ENCODE data around the gene FLT1. TPM values are rescaled to one million over a fixed set of nuclear protein-coding genes. Genes with fewer than 3 reads are reported as not detected.

FLT1 gene
- total and polyA plus RNA-seq, 9 donors, result 5.8 to 31.4 (median 9.9) TPM

GRCh38 chr13:28485551-28485950 is 9.4 kb downstream of the FLT1 start:
- H3K4me3 ChIP-seq, result no peak overlapping the region
- no peak for TF ChIP-seq POLR2A (IDR thresholded peaks at IDR 0.05)
- no peak for TF ChIP-seq EP300 (IDR thresholded peaks at IDR 0.05)
- no peak for TF ChIP-seq CTCF (IDR thresholded peaks at IDR 0.05)
- WGBS, 3 donors, result 90 to 92% (median 92%) methylated on average over 7 of the region's 7 CpGs
- DNase-seq, result no peak
- intact Hi-C loops (cut with DNase I), result no loop called here
- no peaks in the 10 kb centered on the region for H3K4me1 ChIP-seq (ENCODE audit: insufficient read depth)
- no peak overlapping the region for H3K27ac ChIP-seq
- no peaks in the 10 kb centered on the region for H3K27me3 ChIP-seq
- H3K9me3 ChIP-seq, result no peaks in the 10 kb centered on the region
- no peaks in the 10 kb centered on the region for H3K36me3 ChIP-seq

GRCh38 chr13:28485097-28485496 is 9.8 kb downstream of the FLT1 start:
- WGBS, 3 donors, result 79 to 90% (median 82%) methylated on average over 1 of the region's 1 CpG
- Histone ChIP-seq H3K27ac (no peak overlapping the region), H3K9me3 (no peaks in the 10 kb centered on the region), H3K27me3 (no peaks in the 10 kb centered on the region), H3K36me3 (no peaks in the 10 kb centered on the region), H3K4me1 (ENCODE audit: insufficient read depth) (no peaks in the 10 kb centered on the region), H3K4me3 (no peak overlapping the region)
- no peak for DNase-seq
- intact Hi-C loops (cut with DNase I), result no loop called here
- TF ChIP-seq CTCF (IDR thresholded peaks at IDR 0.05) (no peak), POLR2A (IDR thresholded peaks at IDR 0.05) (no peak), EP300 (IDR thresholded peaks at IDR 0.05) (no peak)

- TF ChIP-seq CTCF (IDR thresholded peaks at IDR 0.05) (no peak), EP300 (IDR thresholded peaks at IDR 0.05) (no peak), POLR2A (IDR thresholded peaks at IDR 0.05) (no peak)
- Histone ChIP-seq H3K27ac (no peak overlapping the region), H3K4me1 (ENCODE audit: insufficient read depth) (no peaks in the 10 kb centered on the region), H3K4me3 (no peak overlapping the region), H3K9me3 (no peaks in the 10 kb centered on the region), H3K27me3 (no peaks in the 10 kb centered on the region), H3K36me3 (no peaks in the 10 kb centered on the region)
- intact Hi-C loops (cut with DNase I), result no loop called here
- DNase-seq, result no peak
- 51 to 64% (median 57%) methylated on average over 7 of the region's 7 CpGs for whole genome bisulfite sequencing, 3 donors
These were observed 11.5 kb downstream of the FLT1 start for GRCh38 chr13:28483313-28483931.

GRCh38 chr13:28479005-28479404 is 15.9 kb downstream of the FLT1 start:
- Histone ChIP-seq H3K4me1 (ENCODE audit: insufficient read depth) (no peaks in the 10 kb centered on the region), H3K4me3 (no peak overlapping the region), H3K9me3 (no peaks in the 10 kb centered on the region), H3K27ac (no peak overlapping the region), H3K36me3 (no peaks in the 10 kb centered on the region), H3K27me3 (no peaks in the 10 kb centered on the region)
- no peak for DNase-seq
- 63 to 68% (median 65%) methylated on average over 1 of the region's 1 CpG for WGBS, 3 donors
- no peak for TF ChIP-seq POLR2A (IDR thresholded peaks at IDR 0.05)
- no peak for TF ChIP-seq CTCF (IDR thresholded peaks at IDR 0.05)
- TF ChIP-seq EP300 (IDR thresholded peaks at IDR 0.05), result no peak
- intact Hi-C loops (cut with DNase I), result no loop called here
